Smooth muscle cell (in vitro differentiated cells): Measurements from ENCODE around the gene CD300A. TPM values are rescaled to one million over a fixed set of nuclear protein-coding genes. Genes with fewer than 3 reads are reported as not detected.

ENCODE experiments used
- DNase-seq: peaks from one replicate; lab custom pipeline; 2025; ENCODE audit not compliant: unreplicated experiment; lab: John Stamatoyannopoulos, UW
- H2AFZ ChIP-seq: fragments of 200-600 bp; sonication (generic); 2 replicates; pipeline ENCODE4 v1.6.0; 2016; ENCODE audit warnings: antibody characterized with exemption, low read depth, mild to moderate bottlenecking
- H3F3A ChIP-seq: fragments of 200-600 bp; sonication (generic); 2 replicates; pipeline ENCODE4 v1.6.0; 2017; ENCODE audit warnings: antibody characterized with exemption, low read depth
- H3K27ac ChIP-seq: fragments of 200-600 bp; sonication (generic); 2 replicates; pipeline ENCODE4 v1.5.1; 2016; ENCODE audit warnings: low read depth, mild to moderate bottlenecking
- H3K27me3 ChIP-seq: fragments of 200-600 bp; sonication (generic); 2 replicates; pipeline ENCODE4 v1.6.1; 2016; ENCODE audit warnings: low read depth, mild to moderate bottlenecking
- H3K36me3 ChIP-seq: fragments of 200-600 bp; sonication (generic); 2 replicates; pipeline ENCODE4 v1.5.1; 2016; ENCODE audit warnings: low read depth
- H3K4me1 ChIP-seq: fragments of 200-600 bp; sonication (generic); 2 replicates; pipeline ENCODE4 v1.5.1; 2016; ENCODE audit warnings: low read depth
- H3K4me2 ChIP-seq: fragments of 200-600 bp; sonication (generic); 2 replicates; pipeline ENCODE4 v1.6.0; 2016; ENCODE audit warnings: mild to moderate bottlenecking
- H3K4me3 ChIP-seq: fragments of 200-600 bp; sonication (generic); 2 replicates; pipeline ENCODE4 v1.5.1; 2016; ENCODE audit warnings: mild to moderate bottlenecking
- H3K79me2 ChIP-seq: fragments of 200-600 bp; sonication (generic); 2 replicates; pipeline ENCODE4 v1.6.0; 2016; ENCODE audit warnings: low read depth, mild to moderate bottlenecking
- H3K9ac ChIP-seq: fragments of 200-600 bp; sonication (generic); 2 replicates; pipeline ENCODE4 v1.6.0; 2016; ENCODE audit warnings: low read depth
- H3K9me3 ChIP-seq: fragments of 200-600 bp; sonication (generic); replicated peaks from 2 replicates; pipeline ENCODE4 v1.5.1; 2016; ENCODE audit warnings: low read depth
- H4K20me1 ChIP-seq: fragments of 200-600 bp; sonication (generic); 2 replicates; pipeline ENCODE4 v1.6.0; 2016; ENCODE audit warnings: low read depth
- WGBS: methylation state at CpG from one replicate; pipeline ENCODE4 v1.1.7; 2016; ENCODE audit warnings: low lambda C conversion rate; 5-methylcytosine and 5-hydroxymethylcytosine counted together
- polyA plus RNA-seq: library from polyadenylated mRNA; unstranded; fragments of >200 nt; fragmentation: Nextera tagmentation; extraction: Ambion mirVana; gene quantifications from 2 replicates; pipeline ENCODE4 v1.2.1, GENCODE V29; 2016
- total RNA-seq: library from RNA; depleted of rRNA; stranded (reverse); fragments of >200 nt; gene quantifications from 2 replicates; pipeline ENCODE4 v1.2.3, GENCODE V29; 2014
- TF ChIP-seq, protein P1 (sequence below): fragments of 200-600 bp; sonication (generic); IDR thresholded peaks from 2 replicates; pipeline ENCODE4 v1.5.1; 2017; ENCODE audit warnings: borderline replicate concordance, mild to moderate bottlenecking, antibody characterized with exemption; ENCODE audit not compliant: insufficient read depth, poor library complexity, severe bottlenecking

The CD300A gene
- total and polyA plus RNA-seq, 2 experiments from 2014 or later, result not detected

DNA sequence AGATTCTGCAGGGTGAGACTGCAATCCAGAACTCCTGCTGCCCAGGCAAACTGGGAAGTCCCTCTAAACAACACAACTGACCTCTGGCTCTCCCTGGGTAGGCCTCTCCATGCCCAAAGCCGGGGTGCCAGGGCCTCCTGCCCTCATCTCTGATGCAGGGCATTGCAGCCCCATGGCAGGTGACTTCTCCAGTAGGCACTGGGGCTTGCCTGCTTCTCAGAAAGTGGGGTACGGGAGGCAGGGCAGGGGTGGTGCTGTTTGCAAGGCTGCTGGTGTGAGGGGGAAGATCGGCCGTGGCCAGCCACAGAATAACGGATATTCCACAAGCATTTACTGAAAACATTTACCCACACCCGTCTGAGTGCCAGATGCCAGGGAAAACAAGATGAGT, 38.7 kb upstream of the CD300A start:
- TF ChIP-seq, protein P1, sequence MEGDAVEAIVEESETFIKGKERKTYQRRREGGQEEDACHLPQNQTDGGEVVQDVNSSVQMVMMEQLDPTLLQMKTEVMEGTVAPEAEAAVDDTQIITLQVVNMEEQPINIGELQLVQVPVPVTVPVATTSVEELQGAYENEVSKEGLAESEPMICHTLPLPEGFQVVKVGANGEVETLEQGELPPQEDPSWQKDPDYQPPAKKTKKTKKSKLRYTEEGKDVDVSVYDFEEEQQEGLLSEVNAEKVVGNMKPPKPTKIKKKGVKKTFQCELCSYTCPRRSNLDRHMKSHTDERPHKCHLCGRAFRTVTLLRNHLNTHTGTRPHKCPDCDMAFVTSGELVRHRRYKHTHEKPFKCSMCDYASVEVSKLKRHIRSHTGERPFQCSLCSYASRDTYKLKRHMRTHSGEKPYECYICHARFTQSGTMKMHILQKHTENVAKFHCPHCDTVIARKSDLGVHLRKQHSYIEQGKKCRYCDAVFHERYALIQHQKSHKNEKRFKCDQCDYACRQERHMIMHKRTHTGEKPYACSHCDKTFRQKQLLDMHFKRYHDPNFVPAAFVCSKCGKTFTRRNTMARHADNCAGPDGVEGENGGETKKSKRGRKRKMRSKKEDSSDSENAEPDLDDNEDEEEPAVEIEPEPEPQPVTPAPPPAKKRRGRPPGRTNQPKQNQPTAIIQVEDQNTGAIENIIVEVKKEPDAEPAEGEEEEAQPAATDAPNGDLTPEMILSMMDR, result no peak
- DNase-seq, result no peak
- Histone ChIP-seq H3K9me3 (no peaks in the 10 kb centered on the region), H3K36me3 (no peaks in the 10 kb centered on the region), H3K79me2 (peaks cover 11% of the 10 kb centered on the region), H4K20me1 (no peaks in the 10 kb centered on the region), H3K4me2 (no peak overlapping the region), H2AFZ (no peak overlapping the region), H3F3A (no peaks in the 10 kb centered on the region), H3K9ac (no peak overlapping the region), H3K4me1 (peaks cover 13% of the 10 kb centered on the region), H3K27ac (no peak overlapping the region), H3K27me3 (no peaks in the 10 kb centered on the region), H3K4me3 (no peak overlapping the region)
- WGBS, result 93% methylated on average over 6 of the region's 6 CpGs

GRCh38 chr17:74429604-74430384, 36.6 kb upstream of the CD300A start:
- H3K4me1 ChIP-seq, result peaks cover 17% of the 10 kb centered on the region
- H4K20me1 ChIP-seq, result peaks cover 20% of the 10 kb centered on the region
- H3K79me2 ChIP-seq, result peaks cover 29% of the 10 kb centered on the region
- H3K36me3 ChIP-seq, result no peaks in the 10 kb centered on the region
- peak overlapping the region; percentile 86 for H3K9ac ChIP-seq
- peak overlapping the region; percentile 96 for H3K27ac ChIP-seq
- TF ChIP-seq, protein P1, result no peak
- 38% methylated on average over 18 of the region's 19 CpGs for WGBS
- H3K4me3 ChIP-seq, result peak overlapping the region; percentile 71
- no peaks in the 10 kb centered on the region for H3K27me3 ChIP-seq
- no peaks in the 10 kb centered on the region for H3K9me3 ChIP-seq
- peak overlapping the region; percentile 92 for H3K4me2 ChIP-seq
- peak overlapping the region; percentile 10 for H2AFZ ChIP-seq
- no peaks in the 10 kb centered on the region for H3F3A ChIP-seq
- no peak for DNase-seq

DNA sequence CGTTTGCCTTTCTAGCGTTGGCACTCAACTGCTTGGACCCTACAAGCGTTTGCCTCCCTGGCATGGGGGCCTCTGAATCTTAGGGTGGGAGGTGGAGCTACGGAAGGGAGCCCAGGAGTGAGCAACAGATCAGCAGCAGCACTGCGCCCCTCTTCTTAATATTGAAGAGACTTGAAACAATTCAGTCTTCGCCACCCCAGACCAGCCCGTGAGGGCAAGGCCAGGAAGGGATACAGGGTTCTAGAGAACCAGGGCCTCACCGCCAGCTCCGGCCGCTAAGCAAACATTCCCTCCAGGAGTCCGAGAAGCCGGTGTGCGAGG, 36.1 kb upstream of the CD300A start:
- H4K20me1 ChIP-seq, result peaks cover 25% of the 10 kb centered on the region
- peak overlapping the region; percentile 92 for H3K4me2 ChIP-seq
- H3K79me2 ChIP-seq, result peaks cover 34% of the 10 kb centered on the region
- no peaks in the 10 kb centered on the region for H3K9me3 ChIP-seq
- H3K9ac ChIP-seq, result peak overlapping the region; percentile 86
- DNase-seq, result no peak
- WGBS, result 4% methylated on average over 13 of the region's 13 CpGs
- H3K4me1 ChIP-seq, result peaks cover 17% of the 10 kb centered on the region
- H3K36me3 ChIP-seq, result no peaks in the 10 kb centered on the region
- H2AFZ ChIP-seq, result peak overlapping the region; percentile 10
- no peaks in the 10 kb centered on the region for H3K27me3 ChIP-seq
- H3F3A ChIP-seq, result no peaks in the 10 kb centered on the region
- TF ChIP-seq, protein P1, result no peak
- peak overlapping the region; percentile 96 for H3K27ac ChIP-seq
- peak overlapping the region; percentile 71 for H3K4me3 ChIP-seq
